GM21786 (cell line): Measurements from ENCODE around the gene NR3C1.

Experiments used
- ATAC-seq: cut with Tn5 transposase; IDR thresholded peaks from one replicate; pipeline ENCODE4 v1.9.1; 2021; ENCODE audit not compliant: unreplicated experiment

NR3C1 gene

DNA sequence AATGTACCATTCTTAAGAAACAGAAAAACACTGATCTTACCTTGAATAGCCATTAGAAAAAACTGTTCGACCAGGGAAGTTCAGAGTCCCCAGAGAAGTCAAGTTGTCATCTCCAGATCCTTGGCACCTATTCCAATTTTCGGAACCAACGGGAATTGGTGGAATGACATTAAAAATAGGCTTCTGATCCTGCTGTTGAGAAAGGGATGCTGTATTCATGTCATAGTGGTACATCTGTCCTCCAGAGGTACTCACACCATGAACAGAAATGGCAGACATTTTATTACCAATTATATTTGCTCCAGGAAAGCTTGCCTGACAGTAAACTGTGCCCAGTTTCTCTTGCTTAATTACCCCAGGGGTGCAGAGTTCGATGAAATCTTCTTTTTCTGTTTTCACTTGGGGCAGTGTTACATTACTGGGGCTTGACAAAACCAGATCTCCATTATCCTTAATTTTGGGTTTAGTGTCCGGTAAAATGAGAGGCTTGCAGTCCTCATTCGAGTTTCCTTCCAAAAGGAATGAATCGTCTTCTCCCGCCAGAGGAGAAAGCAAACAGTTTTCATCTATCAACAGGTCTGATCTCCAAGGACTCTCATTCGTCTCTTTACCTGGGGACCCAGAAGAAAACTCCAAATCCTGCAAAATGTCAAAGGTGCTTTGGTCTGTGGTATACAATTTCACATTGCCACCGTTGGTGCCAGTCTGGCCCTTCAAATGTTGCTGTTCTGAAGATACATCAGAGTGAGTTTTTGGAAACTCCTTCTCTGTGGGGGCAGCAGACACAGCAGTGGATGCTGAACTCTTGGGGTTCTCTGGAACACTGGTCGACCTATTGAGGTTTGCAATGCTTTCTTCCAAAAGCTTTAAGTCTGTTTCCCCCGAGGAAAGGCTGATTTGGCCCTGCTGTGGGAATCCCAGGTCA is 3.6 kb downstream of the NR3C1 start:
- no peak for ATAC-seq

DNA sequence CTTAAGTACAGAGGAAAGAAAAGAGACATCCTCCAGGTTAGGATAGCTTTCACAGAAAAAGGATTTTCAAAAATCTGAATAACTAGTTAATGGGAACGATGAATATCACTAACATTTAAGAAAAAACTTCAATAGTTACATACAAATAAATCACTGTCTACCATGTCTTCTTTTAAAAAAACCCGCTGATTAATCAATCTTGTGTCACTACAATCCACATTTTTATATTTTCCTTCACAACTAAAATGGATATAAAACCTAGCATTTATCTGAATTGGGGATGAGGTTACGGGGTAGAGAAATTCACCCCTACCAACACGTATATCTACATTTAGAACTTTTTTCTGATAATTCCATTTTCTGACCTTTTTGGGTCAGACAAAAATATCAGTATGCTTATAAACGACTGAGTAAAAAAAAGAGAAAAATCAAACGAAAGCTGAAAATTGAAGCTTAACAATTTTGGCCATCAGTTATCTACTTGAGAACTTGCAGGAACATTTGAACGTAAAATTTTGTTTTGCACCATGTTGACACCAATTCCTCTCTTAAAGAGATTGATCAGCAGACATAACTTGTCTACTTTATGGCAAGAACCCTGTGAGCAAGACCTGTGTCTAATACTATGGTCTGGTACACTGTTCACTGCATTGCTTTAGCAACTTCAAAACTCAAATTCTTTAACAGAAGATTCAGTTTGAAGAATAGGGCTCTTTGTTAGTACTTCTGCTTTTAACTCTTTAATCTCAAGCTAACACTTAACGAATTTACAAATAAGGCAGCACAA is 4.8 kb downstream of the NR3C1 start:
- ATAC-seq = no peak

DNA sequence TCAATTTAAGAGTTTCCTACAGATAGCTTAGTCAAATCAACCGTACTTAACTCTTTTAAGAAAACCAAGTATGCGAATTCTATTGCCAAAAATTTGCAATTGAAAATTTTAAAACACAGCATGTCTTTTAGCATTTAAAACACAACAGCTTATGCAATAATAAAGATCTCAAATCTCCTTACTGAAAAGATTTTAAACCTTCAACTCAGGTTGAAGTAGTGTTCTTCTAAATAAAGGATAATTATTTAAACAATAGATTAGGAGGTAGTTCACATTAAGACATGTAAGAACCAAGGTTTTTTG is 5.5 kb downstream of the NR3C1 start:
- no peak for ATAC-seq

DNA sequence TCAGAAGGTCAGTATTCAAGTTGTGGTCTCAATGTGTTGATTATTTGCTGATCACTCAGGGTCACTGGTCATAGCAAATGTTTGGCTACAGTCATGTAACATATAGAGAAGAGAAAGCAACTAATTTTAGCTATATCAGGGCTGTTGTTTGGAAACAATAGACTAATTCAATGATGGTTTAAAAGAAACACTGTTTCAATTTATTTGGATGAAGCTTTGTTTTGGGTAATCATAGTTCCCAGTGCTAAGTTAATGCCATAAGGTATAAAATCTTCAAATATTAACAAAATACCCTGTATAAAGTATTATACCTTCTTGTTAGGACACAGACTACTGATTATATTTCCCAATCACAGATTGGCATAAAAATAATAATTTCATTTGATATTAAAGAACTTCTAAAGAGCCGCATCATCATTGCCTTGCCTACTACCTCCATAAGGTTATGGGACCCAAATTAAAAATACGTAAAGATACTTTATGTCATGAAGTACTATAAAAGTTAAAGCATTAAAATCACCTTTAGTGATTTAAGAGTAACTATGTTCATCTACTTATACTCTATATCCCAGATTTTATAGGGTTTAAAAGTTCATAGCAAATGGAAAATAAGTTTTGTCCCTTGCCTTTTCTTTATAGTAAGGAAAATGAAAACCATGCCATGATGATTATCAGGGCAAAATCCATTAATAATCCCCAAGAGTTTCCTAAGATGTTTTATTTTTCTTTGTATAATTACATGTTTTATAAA is 6.0 kb downstream of the NR3C1 start:
- no peak for ATAC-seq

DNA sequence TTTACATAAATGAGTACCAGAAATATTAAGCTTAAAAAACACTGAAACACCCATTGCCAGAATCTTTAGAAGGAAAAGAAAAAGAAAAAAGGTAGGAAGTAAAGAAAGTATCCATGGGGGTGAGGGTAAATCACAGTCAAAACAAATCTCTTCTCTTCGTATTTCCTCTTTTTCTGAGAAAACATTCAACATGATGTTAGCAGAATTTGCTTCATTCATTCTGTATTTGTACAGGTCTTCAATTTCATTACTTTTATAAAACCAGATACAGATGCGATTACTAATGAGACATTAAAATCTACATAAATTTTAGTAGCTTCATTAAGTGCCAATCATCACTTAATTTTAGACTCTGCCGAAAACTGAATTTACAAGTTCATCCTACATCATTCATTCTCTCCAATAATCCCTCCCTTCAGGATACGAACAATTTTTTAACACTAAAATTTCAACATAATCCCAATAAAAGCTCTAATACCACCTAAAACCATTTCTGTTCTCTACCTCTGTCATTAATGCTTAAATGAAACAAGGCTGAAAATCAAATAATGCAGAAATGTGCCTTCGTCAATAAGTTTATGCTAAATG is 7.0 kb downstream of the NR3C1 start:
- ATAC-seq = no peak

DNA sequence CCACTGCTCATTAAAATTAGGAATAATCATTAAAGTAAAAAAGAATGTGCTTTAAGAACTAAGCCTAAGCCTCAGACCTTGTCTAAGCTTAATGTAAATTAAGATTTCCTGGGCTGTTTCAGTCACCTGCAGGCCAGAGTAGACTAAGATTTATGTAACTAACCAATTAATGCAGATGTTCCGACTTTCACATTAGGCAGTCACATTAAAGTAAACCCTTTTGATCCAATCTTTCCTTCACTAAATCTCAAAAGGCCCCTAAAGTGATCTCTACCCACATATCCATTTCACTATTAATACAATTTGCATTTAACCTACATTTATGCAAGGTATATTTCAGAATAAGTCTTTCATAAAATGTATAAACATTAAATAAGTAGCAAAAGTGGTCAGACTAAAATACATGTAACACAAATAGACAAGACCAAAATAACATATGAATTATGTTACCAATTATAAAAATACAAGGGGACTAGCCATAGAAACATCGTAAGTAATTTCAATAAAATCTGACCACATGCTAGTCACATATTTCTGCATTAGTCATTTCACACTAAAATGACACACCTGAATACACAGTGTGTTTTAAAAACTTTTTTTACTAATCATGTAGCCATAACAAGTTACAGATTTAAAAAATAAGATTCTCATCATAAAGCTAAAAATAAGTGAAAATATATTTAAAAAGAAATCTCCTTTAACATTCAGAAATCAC is 7.7 kb downstream of the NR3C1 start:
- peak; percentile 43 for ATAC-seq

- no peak for ATAC-seq
These were observed 10.0 kb downstream of the NR3C1 start for GRCh38 chr5:143393524-143393923.

DNA sequence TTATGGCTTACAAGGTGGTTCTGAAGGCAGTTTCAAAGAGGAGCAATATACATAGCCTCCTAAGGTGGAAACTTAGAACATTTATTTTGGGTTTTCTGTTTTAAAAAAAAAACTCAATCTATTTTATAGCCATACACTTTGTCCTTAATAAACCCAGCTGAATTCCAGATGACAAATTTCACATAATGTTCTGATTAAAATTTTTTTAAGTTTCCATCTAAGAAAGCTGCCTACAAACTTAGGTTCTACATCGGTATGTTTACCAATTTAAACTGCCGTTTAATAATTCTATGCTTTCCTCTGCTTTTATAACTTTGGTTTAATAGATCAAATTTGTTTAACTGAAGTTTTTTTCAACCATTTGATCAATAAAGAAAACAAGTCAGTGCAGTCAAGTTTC is 12.5 kb downstream of the NR3C1 start:
- no peak for ATAC-seq

- ATAC-seq = no peak
These were observed 13.2 kb downstream of the NR3C1 start for GRCh38 chr5:143390258-143390657.

- ATAC-seq = no peak
These were observed 16.8 kb downstream of the NR3C1 start for GRCh38 chr5:143386725-143387124.

GRCh38 chr5:143384865-143385657 is 18.4 kb downstream of the NR3C1 start:
- ATAC-seq = no peak

DNA sequence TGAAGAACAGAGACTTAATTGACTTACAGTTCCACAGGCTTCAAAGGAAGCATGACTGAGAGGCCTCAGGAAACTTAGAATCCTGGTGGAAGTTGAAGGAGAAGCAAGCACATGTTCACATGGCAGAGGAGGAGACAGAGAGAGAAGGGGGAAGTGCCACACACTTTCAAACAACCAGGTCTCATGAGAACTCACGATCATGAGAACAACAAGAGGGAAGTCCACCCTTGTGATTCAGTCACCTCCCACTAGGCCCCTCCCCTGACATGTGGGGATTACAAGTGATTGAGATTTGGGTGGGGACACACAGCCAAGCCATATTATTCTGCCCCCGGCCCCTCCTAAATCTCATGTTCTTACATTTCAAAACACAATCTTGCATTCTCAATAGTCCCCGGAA is 19.5 kb downstream of the NR3C1 start:
- ATAC-seq = no peak

GRCh38 chr5:143379606-143380005 is 23.9 kb downstream of the NR3C1 start:
- no peak for ATAC-seq

GRCh38 chr5:143376911-143377813 is 26.3 kb downstream of the NR3C1 start:
- no peak for ATAC-seq

GRCh38 chr5:143376195-143376779 is 27.2 kb downstream of the NR3C1 start:
- ATAC-seq = no peak

GRCh38 chr5:143374496-143375217 is 28.8 kb downstream of the NR3C1 start:
- no peak for ATAC-seq

GRCh38 chr5:143373076-143373475 is 30.4 kb downstream of the NR3C1 start:
- ATAC-seq = no peak
